ENCODE results near the gene PPM1A. TPM values are rescaled to one million over a fixed set of nuclear protein-coding genes. Genes with fewer than 3 reads are reported as not detected.

The PPM1A gene
- total RNA-seq, 1 experiment from 2014 or later, result 28.1 TPM

- TF ChIP-seq CTCF (IDR thresholded peaks at IDR 0.05), result no peak
- no peak for TF ChIP-seq TCF7L2 (IDR thresholded peaks at IDR 0.05; ENCODE audit: low read depth, low read length)
- no peak for TF ChIP-seq REST (IDR thresholded peaks at IDR 0.05; ENCODE audit: insufficient read depth in 1 of 2, low read depth in 2 of 2, low read length in 1 of 2)
- no peak for TF ChIP-seq POLR2AphosphoS5 (IDR thresholded peaks at IDR 0.05; ENCODE audit: low read depth, low read length)
- TF ChIP-seq SIN3A (IDR thresholded peaks at IDR 0.05; ENCODE audit: borderline replicate concordance, insufficient read depth, low read depth, low read length), result no peak
- POLR2A ChIA-PET, result no interaction called here
Observed at GRCh38 chr14:60210703-60211102, 38.3 kb upstream of the PPM1A start.

DNA sequence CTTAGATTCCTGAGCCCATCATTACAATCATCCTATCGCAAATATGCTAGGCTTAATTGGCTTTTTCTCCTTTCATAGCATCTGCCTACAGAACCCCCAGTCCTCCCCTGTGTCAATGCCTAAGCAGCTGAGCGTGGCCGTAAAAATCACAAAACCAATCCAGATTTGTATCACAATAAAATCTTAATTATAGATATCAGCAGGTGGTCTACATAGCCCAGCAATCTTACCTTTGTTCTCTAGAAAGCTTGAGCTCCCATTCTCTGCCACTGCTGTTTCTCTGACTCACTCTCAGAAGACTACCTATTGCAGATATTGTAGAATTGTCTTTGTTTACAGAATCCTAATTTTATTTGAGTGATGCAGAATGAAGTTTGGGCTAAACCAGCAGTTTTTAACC lies 37.9 kb upstream of the PPM1A start:
- TF ChIP-seq CTCF (IDR thresholded peaks at IDR 0.05) (no peak), SIN3A (IDR thresholded peaks at IDR 0.05; ENCODE audit: borderline replicate concordance, insufficient read depth, low read depth, low read length) (no peak), TCF7L2 (IDR thresholded peaks at IDR 0.05; ENCODE audit: low read depth, low read length) (no peak), REST (IDR thresholded peaks at IDR 0.05; ENCODE audit: insufficient read depth in 1 of 2, low read depth in 2 of 2, low read length in 1 of 2) (no peak), POLR2AphosphoS5 (IDR thresholded peaks at IDR 0.05; ENCODE audit: low read depth, low read length) (no peak)
- no TSS peak for BruUV-seq (replicated peaks)
- ATAC-seq (no peak), DNase-seq (ENCODE audit: low read depth, low spot score) (no peak)
- no peak overlapping the region for H3K27ac ChIP-seq (ENCODE audit: low read length)
- ChIA-PET CTCF (no interaction called here), POLR2A (no interaction called here)
- no peaks in the 10 kb centered on the region for H3K27me3 ChIP-seq (ENCODE audit: control insufficient read depth, insufficient read depth, low read length)
- intact Hi-C loops (cut with micrococcal nuclease; ENCODE audit: unreplicated experiment), result no loop called here
- no peak overlapping the region for H3K4me3 ChIP-seq (ENCODE audit: low read depth in 2 of 2, low read length in 2 of 2)
- H3K9me3 ChIP-seq (ENCODE audit: control insufficient read depth, insufficient read depth, low read depth, low read length), result no peaks in the 10 kb centered on the region
- H3K4me1 ChIP-seq (ENCODE audit: control insufficient read depth, insufficient read depth, low read length), result no peaks in the 10 kb centered on the region
- H3K36me3 ChIP-seq (ENCODE audit: control insufficient read depth, insufficient read depth, low read length), result no peaks in the 10 kb centered on the region
- in situ Hi-C loops (cut with HindIII; ENCODE audit: low pct_unique_long_range_greater_than_20kb, low sequenced_read_pairs), result no loop called here

More at GRCh38 chr14:60210703-60211102, 38.3 kb upstream of the PPM1A start:
- Histone ChIP-seq H3K27me3 (ENCODE audit: control insufficient read depth, insufficient read depth, low read length) (no peaks in the 10 kb centered on the region), H3K27ac (ENCODE audit: low read length) (no peak overlapping the region), H3K4me3 (ENCODE audit: low read depth in 2 of 2, low read length in 2 of 2) (no peak overlapping the region), H3K9me3 (ENCODE audit: control insufficient read depth, insufficient read depth, low read depth, low read length) (no peaks in the 10 kb centered on the region), H3K4me1 (ENCODE audit: control insufficient read depth, insufficient read depth, low read length) (no peaks in the 10 kb centered on the region), H3K36me3 (ENCODE audit: control insufficient read depth, insufficient read depth, low read length) (no peaks in the 10 kb centered on the region)
- BruUV-seq (replicated peaks), result no TSS peak
- CTCF ChIA-PET, result no interaction called here
- no peak for DNase-seq (ENCODE audit: low read depth, low spot score)
- intact Hi-C loops (cut with micrococcal nuclease; ENCODE audit: unreplicated experiment) (no loop called here), in situ Hi-C loops (cut with HindIII; ENCODE audit: low pct_unique_long_range_greater_than_20kb, low sequenced_read_pairs) (no loop called here)
- no peak for ATAC-seq

Measured in Panc1 (cell line).